IPS-18a (cell line): ENCODE measurements around the gene ZNF784.

ENCODE experiments used
- H3K27ac ChIP-seq: one replicate; pipeline ENCODE4 v1.5.1; 2013; ENCODE audit warnings: low read length
- H3K27me3 ChIP-seq: one replicate; pipeline ENCODE4 v1.6.1; 2013; ENCODE audit warnings: mild to moderate bottlenecking, low read length; ENCODE audit not compliant: control insufficient read depth, insufficient read depth
- H3K36me3 ChIP-seq: one replicate; pipeline ENCODE4 v1.6.1; 2013; ENCODE audit warnings: low read depth, low read length; ENCODE audit not compliant: control insufficient read depth
- H3K4me1 ChIP-seq: one replicate; pipeline ENCODE4 v1.6.1; 2013; ENCODE audit warnings: low read depth, low read length; ENCODE audit not compliant: control insufficient read depth
- H3K4me3 ChIP-seq: one replicate; pipeline ENCODE4 v1.5.1; 2013; ENCODE audit warnings: low read length
- H3K9ac ChIP-seq: one replicate; pipeline ENCODE4 v1.6.1; 2013; ENCODE audit warnings: mild to moderate bottlenecking, low read length, moderate library complexity
- H3K9me3 ChIP-seq: one replicate; pipeline ENCODE4 v1.6.1; 2013; ENCODE audit warnings: low read depth, low read length; ENCODE audit not compliant: control insufficient read depth

Gene ZNF784

DNA sequence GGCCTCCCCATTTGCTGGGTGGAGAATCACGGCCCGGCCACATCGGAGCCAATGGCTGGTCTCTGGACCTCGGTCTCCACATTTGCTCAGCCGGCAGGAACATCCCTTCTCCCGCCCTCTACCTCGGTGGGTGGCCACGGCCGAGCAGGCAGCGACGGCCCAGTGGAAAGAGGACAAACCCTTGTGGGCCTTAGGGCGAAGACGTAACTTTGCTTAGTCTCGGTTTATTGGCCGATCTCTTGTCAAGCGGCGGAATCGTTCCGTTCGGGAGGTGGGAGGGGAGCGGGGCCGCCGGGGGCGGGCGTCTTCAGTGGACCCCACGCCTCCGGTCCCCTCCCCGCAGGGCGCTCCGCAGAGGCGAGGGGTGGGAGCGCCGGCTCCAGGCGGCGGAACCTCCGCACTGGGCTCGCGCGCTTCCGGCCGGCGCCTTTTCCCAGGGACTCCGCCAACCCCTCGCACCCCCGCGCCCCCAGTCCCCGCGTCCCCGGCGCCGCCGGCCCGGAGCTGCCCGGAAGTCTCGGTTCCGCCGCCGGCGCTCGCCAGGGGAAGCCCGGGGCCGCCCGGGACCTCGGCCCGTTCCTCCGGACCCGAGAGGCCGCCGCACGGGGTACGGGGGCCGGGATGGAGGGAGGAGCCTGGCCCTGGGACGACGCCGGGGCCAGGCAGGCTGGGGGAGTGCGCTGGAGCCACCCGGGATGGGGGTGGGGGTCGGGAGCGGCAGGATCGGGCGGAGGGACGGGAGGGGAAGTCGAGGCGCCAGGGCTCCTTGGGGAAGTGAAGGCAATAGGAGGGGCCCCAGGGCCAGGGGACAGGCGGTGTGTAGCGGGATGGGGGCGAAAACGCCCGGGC, 16.4 kb upstream of the ZNF784 start, which contains the start of gene ZNF580:
ZNF580 (plus strand) TSS at position 426 of the 849 bp plus-strand sequence. CDS start 1,507 bp downstream, outside the sequence.
- Histone ChIP-seq H3K36me3 (peaks cover 13% of the 10 kb centered on the region), H3K27ac (peak within 1 kb of the TSS; percentile 57), H3K9ac (peak within 1 kb of the TSS; percentile 92), H3K4me3 (peak within 1 kb of the TSS; percentile 88), H3K27me3 (no peaks in the 10 kb centered on the region), H3K4me1 (peaks cover 7% of the 10 kb centered on the region), H3K9me3 (no peaks in the 10 kb centered on the region)

DNA sequence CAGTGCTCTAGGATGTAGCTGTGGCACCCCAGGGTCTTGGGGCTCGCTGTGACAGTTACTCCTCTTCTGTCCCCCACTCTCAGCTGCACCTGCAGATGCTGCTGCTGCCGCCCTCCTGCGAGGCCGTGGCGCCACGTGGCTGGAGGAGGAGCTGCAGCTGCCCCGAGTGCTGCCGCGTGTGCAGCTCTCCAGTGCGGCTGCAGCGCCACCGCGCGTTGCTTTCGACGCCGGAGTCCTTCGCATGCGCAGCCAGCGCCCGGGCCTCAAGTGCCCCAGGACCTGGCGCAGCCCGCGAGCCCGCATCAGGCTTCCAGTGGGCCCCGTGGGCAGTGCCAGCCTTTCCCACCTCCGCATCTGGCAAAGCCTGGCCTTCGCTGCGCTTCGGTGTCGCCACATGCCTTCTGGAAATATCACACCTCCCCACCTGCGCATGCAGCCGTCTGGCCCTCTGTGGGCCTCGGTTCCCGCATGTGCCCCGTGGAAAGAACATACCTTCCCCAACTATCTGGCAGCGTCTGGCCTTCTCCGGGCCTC, 15.7 kb upstream of the ZNF784 start:
- H3K4me1 ChIP-seq = peaks cover 7% of the 10 kb centered on the region
- no peaks in the 10 kb centered on the region for H3K27me3 ChIP-seq
- H3K36me3 ChIP-seq = peaks cover 6% of the 10 kb centered on the region
- H3K4me3 ChIP-seq = peak overlapping the region; percentile 88
- peak overlapping the region; percentile 92 for H3K9ac ChIP-seq
- H3K27ac ChIP-seq = no peak overlapping the region
- no peaks in the 10 kb centered on the region for H3K9me3 ChIP-seq

DNA sequence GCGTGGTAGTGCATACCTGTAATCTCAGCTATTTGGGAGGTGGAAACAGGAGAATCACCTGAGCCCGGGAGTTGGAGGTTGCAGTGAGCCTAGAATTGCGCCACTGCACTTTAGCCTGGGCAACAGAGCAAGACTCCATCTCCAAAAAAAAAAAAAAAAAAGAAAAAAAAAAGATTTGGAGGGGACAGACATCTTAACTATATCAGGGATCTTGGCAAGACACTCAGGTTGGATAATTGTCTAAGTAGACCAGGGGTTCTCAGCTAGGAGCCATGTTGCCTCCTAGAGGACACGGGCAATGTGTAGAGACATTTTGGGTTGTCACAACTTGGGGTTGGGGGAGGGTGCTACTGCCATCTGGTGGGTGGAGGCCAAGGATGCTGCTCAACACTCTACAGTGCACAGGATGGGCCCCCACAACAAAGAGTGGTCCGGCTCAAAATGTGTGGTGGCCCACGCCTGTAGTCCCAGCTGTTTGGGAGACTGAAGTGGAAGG, 14.5 kb upstream of the ZNF784 start:
- H3K4me3 ChIP-seq = no peak overlapping the region
- H3K36me3 ChIP-seq = no peaks in the 10 kb centered on the region
- H3K4me1 ChIP-seq = peaks cover 7% of the 10 kb centered on the region
- no peak overlapping the region for H3K9ac ChIP-seq
- H3K27ac ChIP-seq = no peak overlapping the region
- H3K27me3 ChIP-seq = no peaks in the 10 kb centered on the region
- H3K9me3 ChIP-seq = no peaks in the 10 kb centered on the region

DNA sequence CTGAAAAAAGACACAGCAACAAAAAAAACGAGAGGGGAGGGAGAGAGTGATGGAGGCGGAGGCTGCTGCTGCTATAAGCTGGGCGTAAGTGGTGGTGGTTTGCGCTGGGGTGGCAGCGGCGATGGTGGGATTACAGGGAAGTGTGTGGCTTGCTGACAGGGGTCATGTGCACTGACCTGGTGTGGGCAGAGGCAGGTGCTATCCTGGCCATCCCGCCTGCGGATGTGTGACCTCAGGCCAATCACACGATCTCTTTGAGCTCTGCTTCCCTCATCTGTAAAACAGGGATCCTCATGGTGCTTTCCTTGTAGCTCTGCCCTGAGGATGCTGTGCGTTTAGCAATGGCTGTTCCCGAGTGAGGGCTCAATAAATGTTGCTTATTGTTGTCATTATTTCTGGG, 13.2 kb upstream of the ZNF784 start:
- Histone ChIP-seq H3K27me3 (no peaks in the 10 kb centered on the region), H3K4me3 (no peak overlapping the region), H3K9me3 (no peaks in the 10 kb centered on the region), H3K4me1 (no peaks in the 10 kb centered on the region), H3K36me3 (no peaks in the 10 kb centered on the region), H3K27ac (no peak overlapping the region), H3K9ac (no peak overlapping the region)

DNA sequence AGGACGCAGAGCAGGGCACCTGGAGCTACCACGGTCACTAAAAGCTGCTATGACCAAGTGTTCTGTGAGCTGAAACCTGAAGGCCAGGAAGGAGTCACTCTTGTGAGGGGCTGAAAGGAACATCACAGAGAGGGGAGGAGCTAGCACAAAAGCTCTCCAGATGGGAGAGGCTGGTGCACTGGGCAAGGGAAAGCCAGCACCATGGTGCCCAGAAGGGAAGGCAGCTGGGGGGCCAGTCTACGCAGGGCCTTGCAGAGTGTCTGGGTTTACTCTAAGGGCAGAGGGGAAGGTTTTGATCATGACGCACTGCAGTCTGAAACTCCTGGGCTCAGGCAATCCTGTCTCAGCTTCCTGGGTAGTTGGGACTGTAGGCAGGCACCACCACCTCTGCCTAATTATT, 12.4 kb upstream of the ZNF784 start:
- H3K9ac ChIP-seq = no peak overlapping the region
- no peak overlapping the region for H3K27ac ChIP-seq
- H3K27me3 ChIP-seq = no peaks in the 10 kb centered on the region
- no peaks in the 10 kb centered on the region for H3K4me1 ChIP-seq
- H3K4me3 ChIP-seq = no peak overlapping the region
- H3K9me3 ChIP-seq = no peaks in the 10 kb centered on the region
- H3K36me3 ChIP-seq = no peaks in the 10 kb centered on the region

DNA sequence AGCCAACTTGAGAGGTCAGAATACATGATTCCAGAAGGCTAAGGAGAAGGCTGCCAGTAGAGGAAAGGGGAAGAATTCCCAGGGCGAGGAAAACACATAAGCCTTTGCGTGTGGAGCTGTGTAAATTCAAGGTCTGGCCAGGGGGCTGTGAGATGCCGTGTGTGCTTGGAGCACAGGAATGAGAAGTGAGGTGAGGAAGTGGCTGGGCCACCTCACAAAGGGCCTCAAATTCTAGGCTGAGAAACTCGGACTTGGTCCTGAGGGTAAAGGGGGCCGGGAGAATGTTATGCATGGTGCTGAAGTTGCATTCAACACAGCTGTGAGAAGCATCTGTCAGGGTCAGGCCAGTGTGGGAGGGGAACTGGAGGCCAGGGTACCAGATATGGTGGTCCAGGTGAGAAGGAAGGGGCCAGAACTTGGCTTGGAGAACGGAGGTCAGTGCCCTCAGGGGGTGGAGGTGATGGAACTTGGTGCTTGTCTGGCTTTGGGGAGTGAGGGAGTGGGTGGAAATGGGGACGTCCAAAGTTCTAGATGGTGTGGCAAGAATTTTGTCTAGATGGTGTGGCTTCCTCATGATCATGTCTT, 11.6 kb upstream of the ZNF784 start:
- H3K27me3 ChIP-seq = no peaks in the 10 kb centered on the region
- H3K27ac ChIP-seq = no peak overlapping the region

DNA sequence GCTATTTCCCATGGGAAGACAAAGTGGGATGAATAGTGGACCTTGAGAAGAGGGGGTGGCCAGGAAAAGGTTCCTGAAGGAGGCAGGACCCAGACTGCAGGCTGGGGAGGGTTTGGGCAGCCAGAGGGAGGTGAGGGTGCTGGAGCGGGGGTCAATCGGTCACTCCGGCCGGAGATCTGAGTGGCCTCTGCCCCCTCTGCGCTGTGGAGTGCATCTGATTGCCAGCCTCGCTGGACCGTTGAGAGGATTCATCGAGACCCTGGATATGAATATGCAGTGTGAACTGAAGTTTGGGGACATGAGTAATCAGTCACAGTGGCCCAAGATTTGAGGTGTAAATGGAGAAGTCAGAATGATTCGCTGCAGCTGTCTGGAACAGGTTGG, 11.0 kb upstream of the ZNF784 start:
- peak overlapping the region; percentile 88 for H3K9ac ChIP-seq
- peak overlapping the region; percentile 91 for H3K4me3 ChIP-seq
- H3K4me1 ChIP-seq = no peaks in the 10 kb centered on the region
- peak overlapping the region; percentile 50 for H3K27ac ChIP-seq
- H3K9me3 ChIP-seq = no peaks in the 10 kb centered on the region
- H3K36me3 ChIP-seq = no peaks in the 10 kb centered on the region
- no peaks in the 10 kb centered on the region for H3K27me3 ChIP-seq

More for the DNA sequence above, 11.6 kb upstream of the ZNF784 start:
- Histone ChIP-seq H3K36me3 (no peaks in the 10 kb centered on the region), H3K4me3 (peak overlapping the region; percentile 91), H3K4me1 (no peaks in the 10 kb centered on the region), H3K9ac (peak overlapping the region; percentile 88), H3K9me3 (no peaks in the 10 kb centered on the region)

DNA sequence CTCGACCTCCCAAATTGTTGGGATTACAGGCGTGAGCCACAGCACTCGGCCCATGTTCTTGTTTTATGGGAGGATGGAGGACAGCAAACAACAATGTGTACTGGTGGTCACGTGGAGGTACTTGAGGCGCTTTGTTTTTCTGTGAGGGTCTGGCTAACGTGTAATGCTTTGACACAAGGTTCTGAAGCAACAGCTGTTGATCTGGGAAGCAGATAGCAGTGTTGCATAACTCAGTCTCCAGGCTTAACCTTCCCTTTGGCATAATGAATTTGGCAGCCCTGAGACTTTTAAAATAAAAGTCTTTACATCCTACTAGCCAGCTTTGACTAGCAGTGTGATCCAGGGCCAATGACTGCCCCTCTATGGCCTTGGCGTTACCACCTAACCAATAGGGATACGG, 9.5 kb upstream of the ZNF784 start:
- no peaks in the 10 kb centered on the region for H3K4me1 ChIP-seq
- H3K27ac ChIP-seq = no peak overlapping the region
- H3K27me3 ChIP-seq = no peaks in the 10 kb centered on the region
- H3K4me3 ChIP-seq = no peak overlapping the region
- no peak overlapping the region for H3K9ac ChIP-seq
- H3K9me3 ChIP-seq = no peaks in the 10 kb centered on the region
- H3K36me3 ChIP-seq = no peaks in the 10 kb centered on the region

DNA sequence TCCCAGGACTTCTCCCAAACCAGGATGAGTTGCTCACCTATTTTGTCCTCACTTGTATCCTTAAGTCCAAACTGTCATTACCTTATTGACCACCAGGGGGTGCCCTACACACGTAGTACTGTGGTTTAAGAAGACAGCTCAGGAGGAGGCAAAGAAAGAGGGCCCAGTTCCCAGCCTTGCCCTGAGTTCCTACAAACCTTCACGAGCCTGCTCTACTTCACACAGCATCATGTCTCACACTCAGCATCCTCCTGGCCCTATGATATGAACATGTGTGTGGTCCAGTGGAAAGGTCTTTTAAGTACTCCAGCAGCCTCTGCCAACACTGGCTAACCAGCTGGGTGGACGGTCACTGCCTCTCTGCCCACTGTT, 8.1 kb upstream of the ZNF784 start:
- Histone ChIP-seq H3K4me3 (no peak overlapping the region), H3K9me3 (no peaks in the 10 kb centered on the region), H3K4me1 (no peaks in the 10 kb centered on the region), H3K9ac (no peak overlapping the region), H3K27ac (no peak overlapping the region), H3K27me3 (no peaks in the 10 kb centered on the region), H3K36me3 (no peaks in the 10 kb centered on the region)

DNA sequence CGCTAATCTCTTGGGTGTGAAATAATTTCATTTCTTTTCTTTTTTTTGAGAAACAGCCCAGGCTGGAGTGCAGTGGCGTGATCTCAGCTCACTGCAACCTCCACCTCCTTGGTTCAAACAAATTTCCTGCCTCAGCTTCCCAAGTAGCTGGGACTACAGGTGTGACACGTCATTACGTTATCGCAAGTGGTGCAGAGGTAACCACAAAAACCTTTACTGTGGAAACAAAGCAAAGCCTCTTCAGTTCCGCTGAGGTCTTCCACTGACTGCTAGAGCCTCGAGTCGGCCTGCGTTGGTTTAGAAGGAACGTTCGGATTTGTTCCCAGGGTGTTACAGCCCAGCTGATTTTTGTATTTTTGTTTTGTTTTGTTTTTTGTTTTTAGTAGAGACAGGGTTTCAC, 2.0 kb upstream of the ZNF784 start:
- Histone ChIP-seq H3K36me3 (no peaks in the 10 kb centered on the region), H3K9me3 (no peaks in the 10 kb centered on the region), H3K27ac (no peak overlapping the region), H3K9ac (no peak overlapping the region), H3K27me3 (no peaks in the 10 kb centered on the region), H3K4me3 (no peak overlapping the region), H3K4me1 (no peaks in the 10 kb centered on the region)

DNA sequence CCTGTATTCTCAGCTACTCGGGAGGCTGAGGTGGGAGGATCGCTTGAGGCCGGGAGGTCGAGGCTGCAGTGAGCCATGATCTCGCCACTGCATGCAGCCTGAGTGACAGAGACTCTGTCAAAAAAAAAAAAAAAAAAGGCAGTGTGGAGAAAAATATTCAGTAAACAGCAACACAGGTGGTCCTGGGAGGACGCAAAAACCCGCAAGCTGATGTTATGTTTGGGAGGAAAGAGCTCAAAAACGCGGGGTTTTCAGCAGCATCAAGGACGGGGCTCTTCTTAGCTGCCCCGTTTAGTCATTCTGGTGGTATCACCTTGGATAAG, 599 bp upstream of the ZNF784 start:
- Histone ChIP-seq H3K27me3 (no peaks in the 10 kb centered on the region), H3K4me3 (peak overlapping the region; percentile 64), H3K9ac (peak overlapping the region; percentile 49), H3K9me3 (no peaks in the 10 kb centered on the region), H3K4me1 (no peaks in the 10 kb centered on the region), H3K27ac (peak overlapping the region; percentile 21), H3K36me3 (no peaks in the 10 kb centered on the region)
